Right ventricle myocardium inferior (tissue), 1 donor: ENCODE measurements around the gene ATF6B. TPM values are rescaled to one million over a fixed set of nuclear protein-coding genes. Genes with fewer than 3 reads are reported as not detected.
"Not testable (repeated sequence)": the region's sequence is repeated elsewhere in the genome, so short reads cannot be mapped to it uniquely, and the experiment has no call there.

ENCODE experiments used
- ATAC-seq: fragments of 200-7000 bp; cut with Tn5 transposase; one replicate; pipeline ENCODE4 v1.9.1; 2020; ENCODE audit warnings: mild to moderate bottlenecking, moderate library complexity
- DNase-seq: peaks from one replicate; pipeline ENCODE4 v3.0.0; 2021; ENCODE audit errors: missing footprints
- intact Hi-C: fragments of 100-400 bp; cut with DNase I; formaldehyde crosslinking; loops from one replicate; pipeline ENCODE4 v1.11.0; 2022
- total RNA-seq: library from RNA; stranded (reverse); fragmentation: NEBNext Ultra II Directional; extraction: Animal tissue kit (Norgen Biotek cat#: 25700); gene quantifications from one replicate; pipeline ENCODE4 v1.2.1, GENCODE V29; 2021
- donor health status: DM: no; HTN: yes; CAD: no; lungs with severe emphysema.

Gene ATF6B
- total RNA-seq, 1 donor from 2014 or later: 24.4 TPM

- peak; percentile 89 for DNase-seq
- intact Hi-C loops: loop anchor here (10.0 kb wide), 1 partner anchor 131 kb away; no protein-coding TSS in a partner anchor
- ATAC-seq: peak; percentile 79
Observed at GRCh38 chr6:32113386-32114352, 14.4 kb downstream of the ATF6B start.

- peak; percentile 15 for ATAC-seq
- intact Hi-C loops: loop anchor here (10.0 kb wide), 1 partner anchor 132 kb away; no protein-coding TSS in a partner anchor
- no peak for DNase-seq
Observed at GRCh38 chr6:32112431-32112980, 15.5 kb downstream of the ATF6B start.

- ATAC-seq: peak; percentile 27
- no peak for DNase-seq
- intact Hi-C loops: loop anchor here (10.0 kb wide), 1 partner anchor 133 kb away; no protein-coding TSS in a partner anchor
Observed at GRCh38 chr6:32111424-32112066, 16.5 kb downstream of the ATF6B start.

GRCh38 chr6:32110632-32111031, 17.4 kb downstream of the ATF6B start:
- DNase-seq (no peak), ATAC-seq (no peak)
- intact Hi-C loops: loop anchor here (10.0 kb wide), 1 partner anchor 134 kb away; no protein-coding TSS in a partner anchor

- intact Hi-C loops: loop anchor here (10.0 kb wide), 1 partner anchor 135 kb away; no protein-coding TSS in a partner anchor
- DNase-seq (no peak), ATAC-seq (no peak)
Observed at GRCh38 chr6:32109765-32110160, 18.3 kb downstream of the ATF6B start.

- DNase-seq: no peak
- intact Hi-C loops: no loop called here
- ATAC-seq: peak; percentile 28
Observed at GRCh38 chr6:32109114-32109764, 18.8 kb downstream of the ATF6B start, which contains the start of gene TNXB. Gene TNXB (minus strand): TSS chr6:32109338. CDS start chr6:32098198, 11,140 bp downstream.

- intact Hi-C loops: no loop called here
- ATAC-seq: no peak
Observed at GRCh38 chr6:32108727-32109113, 19.3 kb downstream of the ATF6B start.

GRCh38 chr6:32108094-32108627, 19.9 kb downstream of the ATF6B start:
- peak; percentile 59 for ATAC-seq
- intact Hi-C loops: no loop called here
- DNase-seq: peak; percentile 85

More at GRCh38 chr6:32108727-32109113, 19.3 kb downstream of the ATF6B start:
- DNase-seq: no peak

GRCh38 chr6:32107406-32107805, 20.6 kb downstream of the ATF6B start:
- ATAC-seq (no peak), DNase-seq (no peak)
- intact Hi-C loops: no loop called here

- ATAC-seq (no peak), DNase-seq (no peak)
- intact Hi-C loops: no loop called here
Observed at GRCh38 chr6:32105433-32105832, 22.6 kb downstream of the ATF6B start.

- ATAC-seq (no peak), DNase-seq (no peak)
- intact Hi-C loops: no loop called here
Observed at GRCh38 chr6:32102255-32102654, 25.8 kb downstream of the ATF6B start.

GRCh38 chr6:32100251-32100650, 27.8 kb downstream of the ATF6B start:
- ATAC-seq, intact Hi-C loops: not testable (repeated sequence)

GRCh38 chr6:32097364-32097763, 30.7 kb downstream of the ATF6B start:
- intact Hi-C loops: no loop called here
- ATAC-seq: no peak
- DNase-seq: no peak

More at GRCh38 chr6:32100251-32100650, 27.8 kb downstream of the ATF6B start:
- DNase-seq: not testable (repeated sequence)

GRCh38 chr6:32096394-32097258, 31.4 kb downstream of the ATF6B start:
- DNase-seq (no peak), ATAC-seq (no peak)
- intact Hi-C loops: no loop called here

- DNase-seq (no peak), ATAC-seq (no peak)
- intact Hi-C loops: no loop called here
Observed at GRCh38 chr6:32096087-32096393, 32.0 kb downstream of the ATF6B start.

- no peak for DNase-seq
- intact Hi-C loops: no loop called here
Observed at GRCh38 chr6:32095338-32096086, 32.5 kb downstream of the ATF6B start.

More at GRCh38 chr6:32095338-32096086, 32.5 kb downstream of the ATF6B start:
- ATAC-seq: no peak
